MM.1S (cell line): Measurements from ENCODE around the gene PDYN.

Source experiments
- CTCF ChIP-seq: fragments of 300-600 bp; sonication (generic); IDR thresholded peaks from 2 replicates; pipeline ENCODE4 v1.5.1; 2016; ENCODE audit warnings: antibody characterized with exemption, low read length, mixed read lengths
- EZH2 ChIP-seq: fragments of 300-600 bp; sonication (generic); optimal IDR thresholded peaks from 2 replicates; pipeline ENCODE3; 2017; ENCODE audit warnings: low read depth, mild to moderate bottlenecking, antibody characterized with exemption, low read length, mixed read lengths
- EZH2phosphoT487 ChIP-seq: fragments of 300-600 bp; sonication (generic); IDR thresholded peaks from 2 replicates; pipeline ENCODE4 v1.6.1; 2018; ENCODE audit warnings: antibody characterized with exemption, low read length

- no peak for TF ChIP-seq EZH2
- TF ChIP-seq CTCF: no peak
- TF ChIP-seq EZH2phosphoT487: no peak
Measured at GRCh38 chr20:2010533-2010932, 16.7 kb upstream of the PDYN start.
